Measurements from ENCODE around the gene CKAP2L.

The CKAP2L gene

GRCh38 chr2:112791693-112792230, 27.4 kb upstream of the CKAP2L start:
- DNase-seq = no peak

- DNase-seq = no peak
Observed at GRCh38 chr2:112791019-112791418, 26.6 kb upstream of the CKAP2L start.

DNA sequence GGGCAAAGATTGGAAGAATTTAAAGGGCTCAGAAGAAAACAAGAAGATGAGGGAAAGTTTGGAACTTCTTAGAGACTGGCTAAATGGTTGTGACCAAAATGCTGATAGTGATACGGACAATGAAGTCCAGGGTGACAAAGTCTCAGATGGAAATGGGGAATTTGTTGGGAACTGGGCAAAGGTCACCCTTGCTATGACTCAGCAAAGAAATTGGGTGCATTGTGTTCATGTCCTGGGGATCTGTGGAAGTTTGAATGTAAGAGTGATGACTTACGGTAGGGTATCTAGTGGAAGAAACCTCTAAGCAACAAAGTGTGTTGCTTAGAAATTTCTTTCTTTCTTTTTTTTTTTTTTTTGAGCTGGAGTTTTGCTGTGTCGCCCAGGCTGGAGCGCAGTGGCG, 25.9 kb upstream of the CKAP2L start:
- no peak for DNase-seq

DNA sequence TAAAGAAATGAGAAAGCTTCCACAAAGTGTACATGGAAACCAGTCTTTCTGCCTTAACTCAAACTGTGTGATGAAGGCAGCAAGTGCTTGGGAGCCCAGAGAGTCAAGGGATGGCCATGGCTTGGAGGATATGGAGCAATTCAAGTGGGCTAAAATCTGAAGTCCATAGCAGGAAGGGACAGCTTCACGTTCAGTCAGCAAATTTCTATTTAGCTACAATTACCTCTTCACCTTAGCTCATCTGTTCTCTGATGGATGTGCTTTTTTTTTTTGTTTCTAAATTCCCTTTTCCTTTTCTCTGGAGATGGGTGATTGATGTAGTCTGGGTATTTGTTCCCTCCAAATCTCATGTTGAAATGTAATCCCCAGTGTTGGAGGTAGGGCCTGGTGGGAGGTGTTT, 24.8 kb upstream of the CKAP2L start:
- DNase-seq = no peak

GRCh38 chr2:112788653-112789052, 24.2 kb upstream of the CKAP2L start:
- no peak for DNase-seq

- DNase-seq = peak; percentile 76
Observed at GRCh38 chr2:112787729-112788393, 23.5 kb upstream of the CKAP2L start.

GRCh38 chr2:112787294-112787693, 22.9 kb upstream of the CKAP2L start:
- DNase-seq = no peak

GRCh38 chr2:112784199-112785189, 20.1 kb upstream of the CKAP2L start, which contains the start of gene IL1A:
IL1A (minus strand) TSS chr2:112784493; CDS start chr2:112783770, 723 bp downstream.
- no peak for DNase-seq

DNA sequence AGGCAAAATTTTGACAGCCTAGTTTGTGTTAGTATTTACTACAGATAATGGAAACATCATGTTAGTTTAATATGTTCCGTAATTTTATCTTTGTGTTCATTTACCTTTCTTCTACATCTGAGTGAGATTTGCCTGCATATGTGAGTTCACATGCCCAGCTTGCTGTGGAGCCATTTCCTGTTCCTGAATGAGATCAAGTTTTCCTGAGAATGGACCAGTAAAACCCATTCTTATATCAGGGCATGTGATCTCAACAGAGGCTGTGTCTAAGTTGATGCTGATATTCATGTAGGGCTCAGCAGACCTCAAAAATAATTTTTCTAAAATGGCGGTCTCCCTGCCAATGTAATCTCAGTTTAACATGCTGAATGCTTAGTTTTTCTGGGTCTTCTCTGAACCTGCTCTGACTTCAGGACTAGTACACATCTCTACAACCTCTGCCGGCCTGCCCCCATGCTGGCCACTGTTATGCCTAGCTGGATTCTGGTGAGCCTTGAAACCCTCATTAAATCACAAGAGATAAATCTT, 18.8 kb upstream of the CKAP2L start:
- no peak for DNase-seq

DNA sequence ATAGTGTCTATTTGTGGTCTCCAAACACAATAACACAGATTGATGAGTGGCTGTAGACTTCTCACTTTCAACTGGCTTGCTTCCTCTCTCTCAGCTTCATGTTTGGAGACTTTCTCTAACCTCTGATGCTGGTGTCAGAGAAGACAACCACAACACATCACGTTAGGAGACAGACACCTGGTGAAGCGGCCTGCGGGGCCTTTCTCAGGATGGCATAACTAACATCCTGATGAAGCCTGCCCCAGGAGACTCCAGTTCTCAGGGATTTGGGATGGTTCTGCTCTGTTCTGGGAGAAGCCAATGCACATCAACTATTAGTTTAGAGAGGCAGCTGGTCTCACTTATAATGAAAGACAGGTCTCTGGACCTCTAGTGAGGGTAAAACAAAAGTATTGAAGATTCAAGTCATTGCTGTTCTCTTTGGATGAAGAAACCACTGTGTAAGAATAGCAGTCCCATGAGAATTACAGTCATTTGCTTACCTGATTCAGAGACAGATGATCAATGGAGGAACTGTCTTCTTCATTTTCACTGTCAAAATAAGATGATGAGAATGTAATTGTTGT, 17.9 kb upstream of the CKAP2L start:
- no peak for DNase-seq

GRCh38 chr2:112779598-112779997, 15.2 kb upstream of the CKAP2L start:
- DNase-seq = no peak

DNA sequence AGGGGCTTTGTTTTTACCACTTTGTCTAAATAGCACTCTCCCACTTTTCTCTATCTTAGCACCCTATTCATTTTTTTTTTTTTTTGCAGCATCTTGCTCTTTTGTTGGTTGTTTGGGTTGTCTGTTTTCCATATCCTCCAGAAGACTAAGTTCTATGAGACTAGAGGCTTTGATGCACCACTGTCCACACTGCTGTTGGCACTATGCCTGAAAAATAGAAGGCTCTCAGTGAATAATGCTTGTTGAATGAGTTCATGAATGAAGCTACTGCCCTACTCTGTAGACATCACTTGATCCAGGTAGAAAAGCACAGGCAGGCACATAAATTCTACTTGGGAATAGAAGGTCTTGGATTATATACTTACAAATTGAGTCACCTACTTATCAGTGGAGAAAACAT, 12.6 kb upstream of the CKAP2L start:
- DNase-seq = peak; percentile 26

DNA sequence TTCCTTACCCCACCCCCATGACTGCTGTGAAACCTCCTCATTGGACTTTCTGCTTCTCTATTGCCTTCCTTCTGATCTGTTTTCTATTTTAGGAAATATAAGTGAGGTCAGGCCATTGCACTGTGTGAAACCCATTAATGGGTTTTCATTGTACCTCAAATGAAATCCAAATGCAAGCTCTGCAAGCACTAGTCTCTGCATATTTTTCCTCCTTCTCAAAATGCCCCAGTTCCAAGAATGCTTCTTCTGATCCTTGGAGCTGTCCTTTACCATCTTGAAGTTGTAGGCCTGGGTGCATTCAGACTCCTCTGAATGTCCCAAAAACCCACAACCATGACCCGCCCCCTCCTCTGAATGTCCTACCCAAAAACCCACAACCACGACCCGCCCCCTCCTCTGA, 11.7 kb upstream of the CKAP2L start:
- peak; percentile 24 for DNase-seq

DNA sequence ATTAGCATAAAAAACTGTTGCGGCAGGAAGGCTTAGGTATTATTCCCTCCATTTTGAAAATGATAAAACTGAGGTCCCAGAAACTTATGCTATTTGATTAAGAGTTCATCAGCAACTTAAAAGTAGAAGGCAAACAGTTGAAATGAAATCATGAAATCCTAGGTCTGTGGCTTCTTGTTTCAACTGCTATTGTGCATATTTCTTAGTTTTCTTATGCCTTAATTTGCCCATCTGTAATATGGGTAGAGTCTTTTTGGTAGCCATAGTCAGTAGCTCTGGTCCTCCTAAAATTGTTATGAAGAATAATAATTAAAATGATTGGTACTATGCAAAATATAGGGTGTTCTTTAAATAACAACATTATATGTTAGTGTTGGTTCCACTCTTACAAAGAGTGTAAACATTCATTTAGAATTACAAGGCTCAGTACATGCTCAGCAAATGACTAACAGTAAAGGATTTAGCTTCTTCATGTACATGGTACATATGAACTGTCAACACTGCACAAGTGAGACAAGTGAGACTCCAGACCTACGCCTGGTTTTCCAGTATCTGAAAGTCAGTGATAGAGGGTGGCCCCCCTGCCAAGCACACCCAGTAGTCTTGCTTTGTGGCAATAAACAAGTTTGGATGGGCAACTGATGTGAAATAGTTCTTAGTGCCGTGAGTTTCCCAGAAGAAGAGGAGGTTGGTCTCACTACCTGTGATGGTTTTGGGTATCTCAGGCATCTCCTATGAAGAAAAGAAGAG, 10.3 kb upstream of the CKAP2L start:
- no peak for DNase-seq

GRCh38 chr2:112773556-112773955, 9.1 kb upstream of the CKAP2L start:
- no peak for DNase-seq

DNA sequence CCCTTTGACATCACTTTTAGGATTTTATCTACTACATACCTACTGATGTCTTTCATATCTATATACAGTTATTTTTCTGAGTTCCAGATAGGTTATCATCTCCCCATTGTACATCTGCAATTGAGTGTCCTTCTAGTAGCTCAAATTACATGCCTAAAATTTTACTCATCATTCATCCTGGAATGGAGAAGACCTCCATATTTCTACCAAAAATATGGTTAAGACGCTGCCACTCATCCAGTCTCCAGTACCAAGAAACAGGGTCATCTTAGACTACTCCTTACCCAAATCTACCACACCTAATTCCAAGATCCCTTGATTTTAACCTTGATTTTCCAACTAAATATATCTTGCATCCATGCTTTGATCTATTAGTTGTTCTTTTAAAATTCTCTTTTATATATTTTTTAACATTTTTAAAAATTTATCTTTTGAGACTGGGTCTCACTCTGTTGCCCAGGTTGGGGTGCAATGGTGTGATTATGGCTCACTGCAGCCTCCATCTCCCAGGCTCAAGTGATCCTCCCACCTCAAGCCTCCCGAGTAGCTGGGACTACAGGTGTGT, 8.6 kb upstream of the CKAP2L start:
- no peak for DNase-seq

GRCh38 chr2:112772322-112772721, 7.9 kb upstream of the CKAP2L start:
- peak; percentile 58 for DNase-seq

GRCh38 chr2:112768432-112768831, 4.0 kb upstream of the CKAP2L start:
- peak; percentile 68 for DNase-seq

DNA sequence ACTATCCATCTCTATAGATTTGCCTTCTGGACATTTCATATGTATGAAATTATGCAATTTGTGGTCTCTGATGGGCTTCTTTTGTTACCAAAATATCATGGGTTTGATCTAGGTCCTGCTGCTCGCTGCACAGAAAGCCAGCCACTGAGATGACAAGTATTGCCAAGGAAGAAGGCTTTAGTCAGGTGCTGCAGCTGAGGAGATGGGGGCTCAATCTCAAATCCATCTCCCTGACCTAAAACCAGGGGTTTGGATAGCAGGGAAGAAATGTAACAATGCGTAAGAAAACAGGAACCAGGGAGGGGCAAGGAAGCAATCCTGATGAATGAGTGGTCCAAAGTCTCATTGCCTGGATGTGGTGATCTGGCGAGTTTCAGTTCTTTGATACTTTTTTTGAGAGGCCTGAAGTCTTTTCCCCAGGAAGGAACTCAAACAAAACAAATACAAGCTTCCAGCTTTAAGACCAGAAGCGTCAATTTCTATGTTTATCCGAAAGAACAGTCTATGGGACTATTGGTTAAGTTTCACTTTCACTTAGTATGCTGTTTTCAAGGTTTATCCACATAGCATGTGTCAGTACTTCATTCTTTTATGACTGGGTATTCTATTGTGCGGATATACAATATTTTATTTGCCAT, 3.4 kb upstream of the CKAP2L start:
- DNase-seq = peak; percentile 68

DNA sequence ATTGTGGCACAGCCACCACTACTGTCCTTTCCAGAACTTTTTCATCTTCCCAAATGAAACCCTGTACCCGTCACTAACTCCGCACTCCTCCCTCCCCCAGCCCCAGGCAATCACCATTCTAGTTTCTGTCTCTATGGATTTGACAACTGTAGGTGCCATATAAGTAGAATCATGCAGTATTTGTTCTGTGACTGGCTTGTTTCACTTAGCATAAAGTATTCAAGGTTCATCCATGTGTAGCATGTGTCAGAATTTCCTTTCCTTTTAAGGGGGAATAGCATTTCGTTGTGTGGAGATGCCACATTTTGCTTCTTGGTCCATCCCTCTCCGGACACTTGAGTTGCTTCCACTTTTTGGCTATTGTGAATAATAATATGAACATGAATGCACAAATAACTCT, 842 bp upstream of the CKAP2L start:
- DNase-seq = peak; percentile 55

- no peak for DNase-seq
Observed at GRCh38 chr2:112762276-112762675, 2.1 kb downstream of the CKAP2L start.

- DNase-seq = no peak
Observed at GRCh38 chr2:112760149-112760548, 4.3 kb downstream of the CKAP2L start.

Data from OCI-M1 (cell line).